ENCODE data around the gene SLC9A3. TPM values are rescaled to one million over a fixed set of nuclear protein-coding genes. Genes with fewer than 3 reads are reported as not detected.
"Not testable (repeated sequence)": the region's sequence is repeated elsewhere in the genome, so short reads cannot be mapped to it uniquely, and the experiment has no call there.

SLC9A3 gene
- total RNA-seq, 4 donors from 2014 or later: 1.7 to 5.0 (median 2.8) TPM

DNA sequence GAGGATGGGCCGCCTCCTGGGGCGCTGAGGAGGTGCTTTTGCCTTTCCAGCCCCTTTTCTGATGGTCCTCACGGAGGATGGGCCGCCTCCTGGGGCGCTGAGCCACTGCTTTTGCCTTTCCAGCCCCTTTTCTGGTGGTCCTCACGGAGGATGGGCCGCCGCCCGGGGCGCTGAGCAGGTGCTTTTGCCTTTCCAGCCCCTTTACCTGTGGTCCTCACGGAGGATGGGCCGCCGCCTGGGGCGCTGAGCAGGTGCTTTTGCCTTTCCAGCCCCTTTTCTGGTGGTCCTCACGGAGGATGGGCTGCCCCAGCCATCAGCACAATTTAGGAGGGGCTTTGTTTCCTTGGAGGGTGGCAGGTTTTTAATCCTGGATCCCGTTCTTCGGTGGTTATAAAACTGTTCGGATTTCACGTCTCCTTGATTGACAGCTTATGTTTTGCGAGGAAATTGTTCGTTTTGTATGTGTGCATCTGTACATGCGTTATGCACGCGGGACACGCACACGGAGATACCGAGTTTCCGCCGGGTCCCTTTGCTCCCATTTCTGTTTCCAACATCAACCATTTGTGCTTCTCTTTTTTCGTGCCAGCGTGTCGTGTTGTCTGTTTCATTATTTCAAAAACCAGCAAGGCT is 34.7 kb upstream of the SLC9A3 start:
- 83% methylated on average over 32 of the region's 32 CpGs for WGBS
- Histone ChIP-seq H3K4me1 (peaks cover 0 to 3% (median 0%) of the 10 kb centered on the region in 4 donors), H3K36me3 (no peaks in the 10 kb centered on the region), H3K4me3 (no peak overlapping the region), H3K27me3 (peaks cover 0 to 48% (median 5%) of the 10 kb centered on the region in 4 donors), H3K9me3 (no peaks in the 10 kb centered on the region), H3K27ac (replicated peaks in 1 of 4) (no peak overlapping the region)
- intact Hi-C loops (cut with DNase I): no loop called here
- TF ChIP-seq POLR2A (IDR thresholded peaks at IDR 0.05; ENCODE audit: low read depth) (no peak), EP300 (IDR thresholded peaks at IDR 0.05) (no peak), POLR2AphosphoS5 (IDR thresholded peaks at IDR 0.05) (no peak)
- TF ChIP-seq, protein P1, sequence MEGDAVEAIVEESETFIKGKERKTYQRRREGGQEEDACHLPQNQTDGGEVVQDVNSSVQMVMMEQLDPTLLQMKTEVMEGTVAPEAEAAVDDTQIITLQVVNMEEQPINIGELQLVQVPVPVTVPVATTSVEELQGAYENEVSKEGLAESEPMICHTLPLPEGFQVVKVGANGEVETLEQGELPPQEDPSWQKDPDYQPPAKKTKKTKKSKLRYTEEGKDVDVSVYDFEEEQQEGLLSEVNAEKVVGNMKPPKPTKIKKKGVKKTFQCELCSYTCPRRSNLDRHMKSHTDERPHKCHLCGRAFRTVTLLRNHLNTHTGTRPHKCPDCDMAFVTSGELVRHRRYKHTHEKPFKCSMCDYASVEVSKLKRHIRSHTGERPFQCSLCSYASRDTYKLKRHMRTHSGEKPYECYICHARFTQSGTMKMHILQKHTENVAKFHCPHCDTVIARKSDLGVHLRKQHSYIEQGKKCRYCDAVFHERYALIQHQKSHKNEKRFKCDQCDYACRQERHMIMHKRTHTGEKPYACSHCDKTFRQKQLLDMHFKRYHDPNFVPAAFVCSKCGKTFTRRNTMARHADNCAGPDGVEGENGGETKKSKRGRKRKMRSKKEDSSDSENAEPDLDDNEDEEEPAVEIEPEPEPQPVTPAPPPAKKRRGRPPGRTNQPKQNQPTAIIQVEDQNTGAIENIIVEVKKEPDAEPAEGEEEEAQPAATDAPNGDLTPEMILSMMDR (IDR thresholded peaks at IDR 0.05): no peak
- no peak for DNase-seq (ENCODE audit: extremely low spot score)

DNA sequence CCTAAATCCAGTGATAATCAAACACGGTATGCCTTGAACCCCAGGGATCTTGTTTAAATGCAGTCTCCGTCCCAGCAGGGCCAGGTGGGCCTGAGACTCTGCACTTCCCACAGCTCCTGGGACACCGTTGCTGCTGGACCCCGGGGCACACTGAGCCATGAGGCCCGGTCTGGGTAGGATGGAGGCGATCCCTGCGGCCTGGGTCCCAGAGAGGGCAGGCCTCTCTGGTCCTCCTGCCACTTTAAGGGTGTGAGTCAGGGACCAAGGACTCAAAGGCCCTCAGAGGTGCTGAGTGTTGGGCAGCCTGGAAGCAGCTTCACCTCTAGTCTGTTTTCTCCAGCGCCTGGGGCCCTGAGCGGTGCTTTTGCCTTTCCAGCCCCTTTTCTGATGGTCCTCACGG is 34.1 kb upstream of the SLC9A3 start:
- Histone ChIP-seq H3K27ac (replicated peaks in 1 of 4) (no peak overlapping the region), H3K4me1 (peaks cover 0 to 3% (median 0%) of the 10 kb centered on the region in 4 donors), H3K27me3 (peaks cover 0 to 48% (median 5%) of the 10 kb centered on the region in 4 donors), H3K36me3 (no peaks in the 10 kb centered on the region), H3K9me3 (no peaks in the 10 kb centered on the region), H3K4me3 (no peak overlapping the region)
- 88% methylated on average over 7 of the region's 10 CpGs for WGBS
- intact Hi-C loops (cut with DNase I): no loop called here
- TF ChIP-seq POLR2AphosphoS5 (IDR thresholded peaks at IDR 0.05): no peak
- TF ChIP-seq, protein P1 (IDR thresholded peaks at IDR 0.05): no peak
- TF ChIP-seq POLR2A (IDR thresholded peaks at IDR 0.05; ENCODE audit: low read depth): no peak
- TF ChIP-seq EP300 (IDR thresholded peaks at IDR 0.05): no peak
- DNase-seq (ENCODE audit: extremely low spot score): no peak

DNA sequence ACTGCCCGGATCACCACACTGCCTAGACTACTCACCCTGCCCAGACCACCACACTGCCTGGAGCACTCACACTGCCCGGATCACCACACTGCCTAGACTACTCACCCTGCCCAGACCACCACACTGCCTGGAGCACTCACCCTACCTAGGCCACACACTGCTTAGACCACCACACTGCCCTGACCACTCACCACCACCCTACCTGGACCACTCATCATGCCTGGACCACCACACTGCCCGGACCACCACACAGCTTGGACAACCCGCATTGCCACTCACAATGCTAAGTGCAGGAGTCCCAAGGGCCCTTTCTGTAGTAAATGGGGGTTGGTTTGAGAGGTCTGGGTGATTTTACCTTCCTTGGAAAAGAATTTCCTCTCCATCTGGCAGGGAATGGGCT is 33.7 kb upstream of the SLC9A3 start:
- H3K4me3 ChIP-seq; H3K27ac ChIP-seq (replicated peaks in 1 of 4); intact Hi-C loops (cut with DNase I); H3K4me1 ChIP-seq; H3K9me3 ChIP-seq; DNase-seq (ENCODE audit: extremely low spot score); H3K36me3 ChIP-seq: not testable (repeated sequence)
- peaks cover 0 to 48% (median 5%) of the 10 kb centered on the region in 4 donors for H3K27me3 ChIP-seq
- 97% methylated on average over 4 of the region's 4 CpGs for WGBS

DNA sequence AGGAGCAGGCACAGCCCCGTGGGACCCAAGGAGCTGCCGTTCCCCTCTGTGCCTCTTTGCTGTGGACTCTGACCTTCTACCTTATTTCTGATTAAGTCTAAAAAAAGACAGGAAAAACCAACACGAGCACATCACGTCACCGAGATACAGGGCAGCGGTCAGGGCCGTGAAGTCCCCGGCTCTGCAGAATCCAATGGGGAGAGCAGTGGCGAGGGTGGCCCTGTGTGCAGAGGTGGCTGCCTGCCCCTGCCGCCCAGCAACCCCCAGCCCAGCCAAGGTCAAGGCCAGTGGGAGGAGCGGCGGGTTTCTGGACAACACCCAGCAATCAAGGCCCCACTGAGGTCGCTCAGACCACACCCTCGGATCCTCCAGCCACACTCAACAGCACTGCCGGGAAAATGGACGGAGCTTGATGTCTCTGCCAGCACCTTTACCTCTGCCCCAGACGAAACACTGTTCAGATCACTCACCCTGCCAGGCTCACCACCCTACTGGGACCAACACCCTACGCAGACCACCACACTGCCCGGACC is 32.7 kb upstream of the SLC9A3 start:
- Histone ChIP-seq H3K4me3 (no peak overlapping the region), H3K4me1 (peaks cover 0 to 3% (median 0%) of the 10 kb centered on the region in 4 donors), H3K36me3 (no peaks in the 10 kb centered on the region), H3K27me3 (peaks cover 0 to 49% (median 5%) of the 10 kb centered on the region in 4 donors), H3K9me3 (no peaks in the 10 kb centered on the region), H3K27ac (replicated peaks in 1 of 4) (no peak overlapping the region)
- WGBS: 83% methylated on average over 14 of the region's 19 CpGs
- DNase-seq (ENCODE audit: extremely low spot score): no peak
- no peak for TF ChIP-seq EP300 (IDR thresholded peaks at IDR 0.05)
- intact Hi-C loops (cut with DNase I): no loop called here

DNA sequence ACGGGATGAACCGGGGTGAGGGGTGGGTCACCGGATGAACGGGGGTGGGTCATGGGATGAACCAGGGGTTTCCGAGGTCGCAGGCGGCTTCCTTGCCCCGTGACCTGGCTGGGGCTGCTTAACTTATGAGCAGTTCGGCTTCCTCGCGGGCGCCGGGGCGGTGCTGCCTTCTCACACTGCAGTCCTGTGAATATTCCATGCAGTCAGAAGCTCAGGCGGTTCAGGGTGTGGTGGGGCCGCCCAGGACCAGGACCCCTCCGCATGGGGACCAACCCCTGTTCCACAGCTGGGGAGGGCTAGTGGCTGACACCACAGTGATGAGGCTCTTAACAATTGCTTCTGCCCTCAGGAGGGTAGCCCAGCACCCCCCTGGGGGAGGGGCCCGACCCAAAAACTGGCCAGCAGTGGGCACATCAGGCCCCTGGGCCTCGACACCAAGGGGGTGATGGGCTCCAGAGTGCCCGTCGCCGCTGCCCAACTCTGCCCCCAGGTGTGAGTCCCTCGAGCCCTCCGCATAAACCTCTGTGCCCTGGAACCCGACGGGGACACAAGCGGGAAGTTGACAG is 30.9 kb upstream of the SLC9A3 start:
- H3K27ac ChIP-seq (replicated peaks in 1 of 4): no peak overlapping the region
- H3K4me3 ChIP-seq: no peak overlapping the region
- no peak for TF ChIP-seq POLR2A (IDR thresholded peaks at IDR 0.05; ENCODE audit: low read depth)
- TF ChIP-seq, protein P1 (IDR thresholded peaks at IDR 0.05): no peak
- TF ChIP-seq POLR2AphosphoS5 (IDR thresholded peaks at IDR 0.05): no peak
- TF ChIP-seq EP300 (IDR thresholded peaks at IDR 0.05): no peak
- H3K36me3 ChIP-seq: no peaks in the 10 kb centered on the region
- peaks cover 0 to 6% (median 1%) of the 10 kb centered on the region in 4 donors for H3K9me3 ChIP-seq
- no peak for DNase-seq (ENCODE audit: extremely low spot score)
- H3K4me1 ChIP-seq: no peaks in the 10 kb centered on the region
- peaks cover 0 to 50% (median 2%) of the 10 kb centered on the region in 4 donors for H3K27me3 ChIP-seq
- intact Hi-C loops (cut with DNase I): no loop called here
- WGBS: 86% methylated on average over 25 of the region's 27 CpGs

All from esophagus muscularis mucosa (tissue), 4 donors.